Measurements from ENCODE around the gene TRIAP1.

DNA sequence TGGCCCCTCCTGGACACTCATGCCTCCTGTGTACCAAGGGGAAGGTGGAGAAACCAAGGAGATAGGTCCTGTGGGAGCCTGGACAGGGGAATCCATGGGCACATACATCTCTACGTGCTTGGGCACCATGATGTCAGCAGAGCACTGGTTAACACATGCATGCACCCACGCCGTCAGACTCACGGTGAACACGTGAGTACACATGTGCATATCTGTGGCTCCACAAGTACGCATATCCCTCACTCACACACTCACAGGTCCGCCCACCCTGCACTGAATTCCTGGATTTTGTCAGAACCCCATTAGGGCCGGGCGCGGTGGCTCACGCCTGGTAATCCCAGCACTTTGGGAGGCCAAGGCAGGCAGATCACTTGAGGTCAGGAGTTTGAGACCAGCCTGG, 37.4 kb downstream of the TRIAP1 start:
- TF ChIP-seq, protein P1, sequence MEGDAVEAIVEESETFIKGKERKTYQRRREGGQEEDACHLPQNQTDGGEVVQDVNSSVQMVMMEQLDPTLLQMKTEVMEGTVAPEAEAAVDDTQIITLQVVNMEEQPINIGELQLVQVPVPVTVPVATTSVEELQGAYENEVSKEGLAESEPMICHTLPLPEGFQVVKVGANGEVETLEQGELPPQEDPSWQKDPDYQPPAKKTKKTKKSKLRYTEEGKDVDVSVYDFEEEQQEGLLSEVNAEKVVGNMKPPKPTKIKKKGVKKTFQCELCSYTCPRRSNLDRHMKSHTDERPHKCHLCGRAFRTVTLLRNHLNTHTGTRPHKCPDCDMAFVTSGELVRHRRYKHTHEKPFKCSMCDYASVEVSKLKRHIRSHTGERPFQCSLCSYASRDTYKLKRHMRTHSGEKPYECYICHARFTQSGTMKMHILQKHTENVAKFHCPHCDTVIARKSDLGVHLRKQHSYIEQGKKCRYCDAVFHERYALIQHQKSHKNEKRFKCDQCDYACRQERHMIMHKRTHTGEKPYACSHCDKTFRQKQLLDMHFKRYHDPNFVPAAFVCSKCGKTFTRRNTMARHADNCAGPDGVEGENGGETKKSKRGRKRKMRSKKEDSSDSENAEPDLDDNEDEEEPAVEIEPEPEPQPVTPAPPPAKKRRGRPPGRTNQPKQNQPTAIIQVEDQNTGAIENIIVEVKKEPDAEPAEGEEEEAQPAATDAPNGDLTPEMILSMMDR (IDR thresholded peaks at IDR 0.05; ENCODE audit: low read depth, low read length), result no peak
- TF ChIP-seq MYC (IDR thresholded peaks at IDR 0.05; ENCODE audit: low read depth, low read length), result no peak
- TF ChIP-seq POLR2A (IDR thresholded peaks at IDR 0.05; ENCODE audit: extremely low read depth, insufficient read length), result no peak
- TF ChIP-seq, protein P2, sequence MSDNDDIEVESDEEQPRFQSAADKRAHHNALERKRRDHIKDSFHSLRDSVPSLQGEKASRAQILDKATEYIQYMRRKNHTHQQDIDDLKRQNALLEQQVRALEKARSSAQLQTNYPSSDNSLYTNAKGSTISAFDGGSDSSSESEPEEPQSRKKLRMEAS (IDR thresholded peaks at IDR 0.05; ENCODE audit: low read depth, low read length), result no peak

All from NB4 (cell line).